NCI-H2107 treated with DMSO at 0.1 percent for 48 hours (cell line): ENCODE measurements around the gene TINAGL1.

ENCODE experiments used
- DNase-seq: peaks from one replicate; lab custom pipeline; 2025; ENCODE audit not compliant: unreplicated experiment; lab: John Stamatoyannopoulos, UW

Gene TINAGL1, protein sequence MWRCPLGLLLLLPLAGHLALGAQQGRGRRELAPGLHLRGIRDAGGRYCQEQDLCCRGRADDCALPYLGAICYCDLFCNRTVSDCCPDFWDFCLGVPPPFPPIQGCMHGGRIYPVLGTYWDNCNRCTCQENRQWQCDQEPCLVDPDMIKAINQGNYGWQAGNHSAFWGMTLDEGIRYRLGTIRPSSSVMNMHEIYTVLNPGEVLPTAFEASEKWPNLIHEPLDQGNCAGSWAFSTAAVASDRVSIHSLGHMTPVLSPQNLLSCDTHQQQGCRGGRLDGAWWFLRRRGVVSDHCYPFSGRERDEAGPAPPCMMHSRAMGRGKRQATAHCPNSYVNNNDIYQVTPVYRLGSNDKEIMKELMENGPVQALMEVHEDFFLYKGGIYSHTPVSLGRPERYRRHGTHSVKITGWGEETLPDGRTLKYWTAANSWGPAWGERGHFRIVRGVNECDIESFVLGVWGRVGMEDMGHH

DNA sequence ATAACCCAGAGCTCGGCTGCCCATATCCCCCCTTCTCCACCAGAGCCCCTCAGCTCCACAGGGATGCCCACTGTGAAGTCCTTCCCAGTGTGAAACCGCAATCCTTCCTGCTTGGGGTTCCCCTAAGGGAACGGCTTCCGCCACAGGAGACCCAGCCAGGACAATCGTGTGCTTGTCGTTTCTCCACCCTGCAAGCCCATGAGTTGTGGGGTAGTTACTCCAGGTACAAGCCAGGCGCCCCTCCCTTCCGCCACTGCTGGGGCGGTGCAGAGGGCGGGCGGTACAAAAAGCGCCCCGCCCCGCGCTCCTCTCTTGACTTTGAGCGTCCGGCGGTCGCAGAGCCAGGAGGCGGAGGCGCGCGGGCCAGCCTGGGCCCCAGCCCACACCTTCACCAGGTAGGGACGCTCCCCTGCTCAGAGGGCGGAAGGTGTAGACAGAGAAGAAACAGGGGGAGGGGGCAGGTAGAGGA is at the start of gene TINAGL1:
Gene TINAGL1 (plus strand): TSS at position 315 of the 469 bp plus-strand sequence. CDS start 634 bp downstream, outside the sequence.
- DNase-seq: no peak

GRCh38 chr1:31529999-31530684 is 46.2 kb upstream of the TINAGL1 start:
- peak; percentile 48 for DNase-seq

GRCh38 chr1:31531177-31531999 is 44.9 kb upstream of the TINAGL1 start:
- no peak for DNase-seq

DNA sequence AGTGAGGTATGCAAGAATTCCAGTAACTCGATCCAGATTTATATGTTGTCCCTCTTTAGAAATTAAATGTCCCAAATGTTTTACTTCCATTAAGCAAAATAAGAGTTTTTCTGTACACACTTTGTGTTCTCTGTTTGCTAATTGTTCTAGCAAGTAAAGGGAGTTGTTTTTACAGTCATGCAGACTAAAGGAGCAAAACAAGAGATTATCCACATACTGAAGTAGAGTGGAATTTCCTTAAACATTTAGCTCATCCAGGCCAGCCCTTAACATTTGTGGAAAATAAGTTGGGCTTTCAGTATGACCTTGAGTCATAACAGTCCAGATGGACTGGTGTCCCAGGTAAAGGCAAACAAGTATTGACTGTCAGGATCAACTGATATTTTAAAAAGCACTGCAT is 44.1 kb upstream of the TINAGL1 start:
- DNase-seq: no peak

- no peak for DNase-seq
Measured at GRCh38 chr1:31535561-31535960, 40.8 kb upstream of the TINAGL1 start.

GRCh38 chr1:31539329-31539728 is 37.0 kb upstream of the TINAGL1 start:
- DNase-seq: no peak

GRCh38 chr1:31541194-31541593 is 35.1 kb upstream of the TINAGL1 start:
- no peak for DNase-seq

DNA sequence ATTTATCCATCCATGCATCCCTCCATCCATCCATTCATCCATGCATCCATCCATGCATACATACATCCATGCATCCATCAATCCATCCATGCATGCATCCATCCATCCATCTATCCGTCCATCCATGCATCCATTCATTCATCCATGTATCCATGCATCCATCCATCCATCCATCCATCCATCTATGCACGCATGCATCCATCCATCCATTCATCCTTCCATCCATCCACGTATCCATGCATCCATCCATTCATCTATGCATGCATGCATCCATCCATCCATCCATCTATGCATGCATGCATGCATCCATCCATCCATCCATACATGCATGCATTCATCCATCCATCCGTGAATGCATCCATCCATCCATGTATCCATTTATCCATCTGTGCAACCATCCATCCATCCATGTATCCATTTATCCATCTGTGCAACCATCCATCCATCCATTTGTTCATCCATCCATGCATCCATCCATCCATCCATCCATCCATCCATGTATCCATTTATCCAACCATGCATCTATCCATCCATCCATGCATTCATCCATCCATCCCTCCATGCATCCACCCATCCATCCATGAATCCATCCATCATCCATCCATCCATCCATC is 30.3 kb upstream of the TINAGL1 start:
- no peak for DNase-seq

GRCh38 chr1:31548534-31548906 is 27.8 kb upstream of the TINAGL1 start:
- no peak for DNase-seq

- peak; percentile 97 for DNase-seq
Measured at GRCh38 chr1:31548907-31549808, 27.2 kb upstream of the TINAGL1 start.

DNA sequence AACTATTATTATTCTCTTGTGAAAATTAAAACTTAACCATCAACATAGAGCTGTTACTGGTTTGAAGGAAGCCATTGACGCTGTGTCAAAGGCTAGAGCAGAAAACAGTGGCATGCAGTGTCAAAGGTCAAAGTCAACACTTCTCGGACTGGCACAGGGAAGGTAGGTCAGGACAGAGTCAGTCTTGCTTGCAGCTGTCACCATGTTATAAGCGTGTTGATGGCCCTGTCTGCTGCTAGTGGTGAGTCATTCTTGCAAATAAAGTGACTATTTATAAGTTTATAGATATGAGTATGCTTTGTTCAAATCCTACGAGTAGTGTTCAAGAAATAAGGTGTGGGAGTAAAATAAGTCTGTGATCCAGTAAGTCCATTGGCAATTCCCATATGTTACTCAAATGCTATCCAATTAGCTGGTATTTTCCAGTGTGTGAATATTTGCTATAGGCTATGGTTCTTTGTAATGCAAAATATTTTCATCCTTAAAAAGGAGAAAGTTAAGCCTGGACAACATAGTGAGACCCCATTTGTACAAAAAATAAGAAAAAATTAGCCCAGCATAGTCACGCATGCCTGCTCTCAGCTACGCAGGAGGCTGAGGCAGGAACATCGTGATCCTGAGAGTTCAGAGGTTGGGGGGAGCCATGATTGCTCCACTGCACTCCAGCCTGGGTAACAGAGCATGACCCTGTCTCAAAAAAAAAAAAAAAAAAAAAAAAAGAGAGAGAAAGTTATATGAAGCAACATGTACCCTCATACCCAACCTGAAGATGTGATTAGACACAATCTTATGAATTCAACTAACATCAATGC is 26.3 kb upstream of the TINAGL1 start:
- no peak for DNase-seq

GRCh38 chr1:31551208-31551607 is 25.1 kb upstream of the TINAGL1 start:
- no peak for DNase-seq

DNA sequence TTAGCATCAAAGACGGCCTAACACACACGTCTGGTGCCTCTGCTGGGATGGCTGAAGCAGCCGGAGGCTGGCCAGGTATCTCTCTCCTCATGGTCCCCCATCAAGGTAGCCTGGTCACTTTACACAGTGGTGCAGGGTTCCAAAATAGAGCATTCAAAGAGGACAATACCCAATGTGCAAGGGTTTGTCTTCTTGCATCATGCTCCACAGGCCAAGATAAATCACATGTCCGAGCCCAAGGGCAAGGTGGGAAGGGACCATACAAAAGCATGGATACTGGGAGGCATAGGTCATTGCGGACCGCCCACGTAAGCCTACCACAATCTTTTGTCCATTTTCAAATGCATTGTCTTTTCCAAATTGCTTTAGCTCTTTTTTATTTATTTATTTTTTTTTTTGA is 23.8 kb upstream of the TINAGL1 start:
- DNase-seq: no peak

GRCh38 chr1:31556481-31557006 is 19.8 kb upstream of the TINAGL1 start:
- DNase-seq: no peak

GRCh38 chr1:31559715-31560114 is 16.6 kb upstream of the TINAGL1 start:
- no peak for DNase-seq

GRCh38 chr1:31560394-31560793 is 15.9 kb upstream of the TINAGL1 start:
- no peak for DNase-seq

DNA sequence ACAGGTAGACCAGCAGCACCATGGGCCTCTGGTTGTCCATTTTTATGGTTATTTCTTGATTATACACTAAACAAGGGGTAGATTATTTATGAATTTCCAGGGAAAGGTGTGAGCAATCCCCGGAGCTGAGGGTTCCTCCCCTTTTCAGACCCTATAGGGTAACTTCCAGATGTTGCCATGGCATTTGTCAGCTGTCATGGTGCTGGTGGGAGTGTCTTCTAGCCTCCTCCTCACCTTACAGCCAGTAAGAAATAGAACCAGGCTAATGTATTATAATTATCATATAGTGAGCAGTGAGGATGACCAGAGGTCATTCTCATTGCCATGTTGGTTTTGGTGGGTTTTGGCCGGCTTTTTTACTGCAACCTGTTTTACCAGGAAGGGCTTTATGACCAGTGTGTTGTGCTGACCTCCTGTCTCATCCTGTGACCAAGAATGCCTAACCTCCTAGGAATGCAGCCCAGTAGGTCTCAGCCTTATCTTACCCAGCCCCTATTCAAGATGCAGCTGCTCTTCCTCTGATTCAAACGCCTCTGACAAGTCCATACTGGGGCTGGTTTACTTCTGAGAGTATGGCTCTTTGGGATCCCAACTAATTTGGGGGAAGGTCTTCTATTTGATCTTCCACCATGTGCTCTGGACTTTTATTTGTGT is 13.5 kb upstream of the TINAGL1 start:
- DNase-seq: no peak

DNA sequence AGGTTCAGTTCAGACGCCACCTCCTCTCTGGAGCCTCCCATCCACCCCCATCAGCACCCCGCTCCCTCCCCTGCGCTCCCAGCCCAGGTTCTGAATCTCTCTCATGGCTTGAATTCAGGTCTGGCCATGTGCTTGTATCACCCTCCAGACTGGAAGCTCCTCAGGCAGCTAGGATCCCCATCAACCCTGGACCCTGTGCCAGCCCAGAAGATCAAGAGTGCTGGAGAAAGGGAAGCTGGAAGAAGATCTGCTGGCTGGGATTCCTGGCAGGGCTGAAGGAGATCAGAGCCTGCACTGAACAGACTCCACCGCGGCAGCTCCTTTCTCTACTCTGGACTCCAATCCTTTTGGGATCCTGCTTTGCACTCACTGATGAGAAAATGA is 11.7 kb upstream of the TINAGL1 start:
- no peak for DNase-seq
